ENCODE measurements around the gene ADA.

DNA sequence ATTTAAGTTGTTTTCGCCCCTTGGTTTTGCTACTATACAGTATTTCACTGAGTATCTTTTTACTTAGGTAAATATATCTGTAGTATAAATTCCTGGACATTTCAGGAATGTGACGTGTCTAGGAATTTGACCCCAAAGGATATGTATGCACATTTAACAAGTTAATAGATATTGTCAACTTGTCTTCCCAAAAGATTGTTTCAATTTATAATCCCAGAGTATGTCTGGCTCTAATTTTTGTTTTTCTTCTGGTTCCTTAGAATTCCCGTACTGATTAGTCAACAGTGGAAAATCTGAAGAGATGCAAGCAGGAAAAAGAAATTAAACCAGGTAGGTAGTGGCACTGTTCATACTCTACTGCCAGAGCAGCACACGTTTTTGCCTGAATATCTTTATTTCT lies 62.0 kb downstream of the ADA start:
- TF ChIP-seq, protein P1, sequence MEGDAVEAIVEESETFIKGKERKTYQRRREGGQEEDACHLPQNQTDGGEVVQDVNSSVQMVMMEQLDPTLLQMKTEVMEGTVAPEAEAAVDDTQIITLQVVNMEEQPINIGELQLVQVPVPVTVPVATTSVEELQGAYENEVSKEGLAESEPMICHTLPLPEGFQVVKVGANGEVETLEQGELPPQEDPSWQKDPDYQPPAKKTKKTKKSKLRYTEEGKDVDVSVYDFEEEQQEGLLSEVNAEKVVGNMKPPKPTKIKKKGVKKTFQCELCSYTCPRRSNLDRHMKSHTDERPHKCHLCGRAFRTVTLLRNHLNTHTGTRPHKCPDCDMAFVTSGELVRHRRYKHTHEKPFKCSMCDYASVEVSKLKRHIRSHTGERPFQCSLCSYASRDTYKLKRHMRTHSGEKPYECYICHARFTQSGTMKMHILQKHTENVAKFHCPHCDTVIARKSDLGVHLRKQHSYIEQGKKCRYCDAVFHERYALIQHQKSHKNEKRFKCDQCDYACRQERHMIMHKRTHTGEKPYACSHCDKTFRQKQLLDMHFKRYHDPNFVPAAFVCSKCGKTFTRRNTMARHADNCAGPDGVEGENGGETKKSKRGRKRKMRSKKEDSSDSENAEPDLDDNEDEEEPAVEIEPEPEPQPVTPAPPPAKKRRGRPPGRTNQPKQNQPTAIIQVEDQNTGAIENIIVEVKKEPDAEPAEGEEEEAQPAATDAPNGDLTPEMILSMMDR (optimal IDR thresholded peaks at IDR 0.05 in 1 of 3, IDR thresholded peaks at IDR 0.05 in 1 of 3, conservative IDR thresholded peaks at IDR 0.05 in 1 of 3; ENCODE audit: extremely low read depth in 1 of 3, insufficient read depth in 2 of 3, low read length in 3 of 3): no peak
- no peak for TF ChIP-seq EZH2 (IDR thresholded peaks at IDR 0.05; ENCODE audit: low read length)

All from keratinocyte (primary cell).